CD14-positive monocyte (primary cell): ENCODE data around the gene PSMD1. TPM values are rescaled to one million over a fixed set of nuclear protein-coding genes. Genes with fewer than 3 reads are reported as not detected.
"Not testable (repeated sequence)": the region's sequence is repeated elsewhere in the genome, so short reads cannot be mapped to it uniquely, and the experiment has no call there.

Source experiments
- DNase-seq, 3 donors: peaks; one replicate each; pipeline ENCODE4 v3.0.0-alpha.2; 2011 to 2022
- H2AFZ ChIP-seq: 2 replicates; pipeline ENCODE4 v1.6.0; 2012; ENCODE audit warnings: mild to moderate bottlenecking, low read depth, low read length, inconsistent platforms; ENCODE audit not compliant: insufficient read depth, poor library complexity, severe bottlenecking
- H3K27ac ChIP-seq, 2 donors: 1 replicate in 1 of 2; 2 replicates in 1 of 2; pipeline ENCODE4 v1.5.1; 2012 to 2013; ENCODE audit warnings: low read length in 2 of 2, control low read depth in 1 of 2, inconsistent platforms in 1 of 2, low read depth in 1 of 2, mild to moderate bottlenecking in 1 of 2
- H3K27me3 ChIP-seq, 2 donors: one replicate each; pipeline versions ENCODE4 v1.6.0 to v1.6.1; 2011 to 2013; ENCODE audit warnings: low read length in 2 of 2; ENCODE audit not compliant: control insufficient read depth in 2 of 2, insufficient read depth in 2 of 2
- H3K36me3 ChIP-seq, 2 donors: replicated peaks in 1 of 2; 1 replicate in 1 of 2; 2 replicates in 1 of 2; pipeline versions ENCODE4 v1.5.1 to v1.6.1; 2012 to 2013; ENCODE audit warnings: low read length in 2 of 2, control low read depth in 1 of 2, inconsistent platforms in 1 of 2, mild to moderate bottlenecking in 1 of 2; ENCODE audit not compliant: insufficient read depth in 2 of 2, control insufficient read depth in 1 of 2
- H3K4me1 ChIP-seq, 2 donors: 1 replicate in 1 of 2; 2 replicates in 1 of 2; pipeline versions ENCODE4 v1.5.1 to v1.6.1; 2012 to 2013; ENCODE audit warnings: low read length in 2 of 2, control low read depth in 1 of 2, inconsistent platforms in 1 of 2, mild to moderate bottlenecking in 1 of 2, moderate library complexity in 1 of 2; ENCODE audit not compliant: insufficient read depth in 2 of 2, control insufficient read depth in 1 of 2
- H3K4me2 ChIP-seq: replicated peaks from 2 replicates; pipeline ENCODE3; 2012; ENCODE audit warnings: low read length, moderate library complexity, mild to moderate bottlenecking; ENCODE audit not compliant: poor library complexity, severe bottlenecking; ENCODE audit errors: extremely low read depth
- H3K4me3 ChIP-seq, 3 experiments: fragments of 200-600 bp in 1 of 3; sonication (generic) in 1 of 3; replicated peaks in 1 of 3; 1 replicate in 2 of 3; 2 replicates in 1 of 3; pipeline ENCODE4 v1.5.1; 2011 to 2013; ENCODE audit warnings: low read length in 3 of 3, mild to moderate bottlenecking in 3 of 3, control low read depth in 2 of 3, low read depth in 2 of 3, inconsistent platforms in 1 of 3, moderate library complexity in 1 of 3
- H3K79me2 ChIP-seq: 2 replicates; pipeline ENCODE4 v1.6.0; 2012; ENCODE audit warnings: mild to moderate bottlenecking, control low read depth, inconsistent platforms, low read length, moderate library complexity; ENCODE audit not compliant: insufficient read depth
- H3K9ac ChIP-seq: 2 replicates; pipeline ENCODE4 v1.6.0; 2017; ENCODE audit warnings: low read length, mild to moderate bottlenecking; ENCODE audit not compliant: insufficient read depth, poor library complexity, severe bottlenecking
- H3K9me3 ChIP-seq, 2 donors: replicated peaks in 1 of 2; 1 replicate in 1 of 2; 2 replicates in 1 of 2; pipeline versions ENCODE4 v1.5.1 to v1.6.1; 2012 to 2013; ENCODE audit warnings: low read length in 2 of 2, control low read depth in 1 of 2; ENCODE audit not compliant: control insufficient read depth in 1 of 2, insufficient read depth in 1 of 2
- H4K20me1 ChIP-seq: 2 replicates; pipeline ENCODE4 v1.6.0; 2012; ENCODE audit warnings: mild to moderate bottlenecking, low read length, control low read depth, moderate library complexity; ENCODE audit not compliant: insufficient read depth
- H3K27ac Mint-ChIP-seq, 7 donors: one replicate each; pipeline ENCODE4 v1.8.0; 2020; ENCODE audit warnings: mild to moderate bottlenecking in 7 of 7, mixed read lengths in 7 of 7, moderate library complexity in 6 of 7, inconsistent platforms in 2 of 7
- H3K27me3 Mint-ChIP-seq, 3 donors: one replicate each; pipeline ENCODE4 v1.8.0; 2021 to 2022; ENCODE audit warnings: low read depth in 3 of 3, mild to moderate bottlenecking in 3 of 3, mixed read lengths in 3 of 3, moderate library complexity in 3 of 3, inconsistent platforms in 1 of 3
- H3K36me3 Mint-ChIP-seq, 2 donors: one replicate each; pipeline ENCODE4 v1.8.0; 2020; ENCODE audit warnings: mixed read lengths in 2 of 2, inconsistent platforms in 1 of 2, mild to moderate bottlenecking in 1 of 2
- H3K4me1 Mint-ChIP-seq: one replicate; pipeline ENCODE4 v1.8.0; 2020; ENCODE audit warnings: mild to moderate bottlenecking, mixed read lengths
- H3K4me3 Mint-ChIP-seq, 2 donors: one replicate each; pipeline ENCODE4 v1.8.0; 2020; ENCODE audit warnings: mild to moderate bottlenecking in 2 of 2, mixed read lengths in 2 of 2, moderate library complexity in 1 of 2
- H3K9me3 Mint-ChIP-seq, 7 donors: one replicate each; pipeline ENCODE4 v1.8.0; 2020 to 2022; ENCODE audit warnings: mixed read lengths in 7 of 7, mild to moderate bottlenecking in 6 of 7, moderate library complexity in 6 of 7, inconsistent platforms in 2 of 7
- CTCF ChIP-seq: fragments of 200-600 bp; IDR thresholded peaks from one replicate; pipeline ENCODE4 v1.8.0; 2022; ENCODE audit warnings: antibody characterized with exemption, mild to moderate bottlenecking
- WGBS: methylation state at CpG from one replicate; pipeline ENCODE4 v1.1.5; 2013; ENCODE audit warnings: missing lambda C conversion rate; ENCODE audit not compliant: insufficient coverage; 5-methylcytosine and 5-hydroxymethylcytosine counted together
- intact Hi-C, 2 donors: fragments of 100-400 bp; cut with micrococcal nuclease; formaldehyde crosslinking; loops; one replicate each; pipeline versions ENCODE4 v1.15.0 to v1.15.1; 2023
- polyA plus RNA-seq, 3 donors: library from polyadenylated mRNA; depleted of rRNA in 1 of 3; unstranded in 2 of 3; stranded (reverse) in 1 of 3; fragments of 300-500 nt in 2 of 3; fragments of >200 nt in 1 of 3; fragmentation: Illumina TruSeq in 2 of 3; gene quantifications; 1 replicate in 2 of 3; 2 replicates in 1 of 3; pipeline ENCODE4 v1.2.3, GENCODE V29; 2012 to 2021

Gene PSMD1
- polyA plus RNA-seq, 3 donors, result 23.5 to 53.9 (median 37.7) TPM

- Histone ChIP-seq H3K27ac (no peak overlapping the region), H3K79me2 (no peaks in the 10 kb centered on the region), H3K4me3 (no peak overlapping the region), H4K20me1 (no peaks in the 10 kb centered on the region), H3K4me2 (no peak overlapping the region), H3K9me3 (peaks cover 15% of the 10 kb centered on the region in 2 donors), H3K9ac (no peak overlapping the region), H3K36me3 (peaks cover 49 to 82% of the 10 kb centered on the region in 2 donors), H2AFZ (no peak overlapping the region), H3K27me3 (no peaks in the 10 kb centered on the region), H3K4me1 (no peaks in the 10 kb centered on the region)
- Mint-ChIP-seq H3K27ac (no peak overlapping the region), H3K4me1 (no peaks in the 10 kb centered on the region), H3K9me3 (peaks cover 20 to 29% (median 24%) of the 10 kb centered on the region in 7 donors), H3K27me3 (peaks cover 0 to 2% (median 0%) of the 10 kb centered on the region in 3 donors), H3K4me3 (no peak overlapping the region), H3K36me3 (peaks cover 60 to 73% of the 10 kb centered on the region in 2 donors)
- no peak for DNase-seq
- intact Hi-C loops, result loop anchor here (5.0 to 10.0 kb wide), 2 partner anchors 352 to 355 kb away; no protein-coding TSS in a partner anchor
- WGBS, result 95% methylated on average over 4 of the region's 8 CpGs
- no peak for TF ChIP-seq CTCF
Measured at GRCh38 chr2:231099918-231100317, 43.3 kb downstream of the PSMD1 start.

GRCh38 chr2:231100321-231100720, 43.7 kb downstream of the PSMD1 start:
- H3K9me3 Mint-ChIP-seq, result peaks cover 20 to 29% (median 24%) of the 10 kb centered on the region in 7 donors
- not testable (repeated sequence) for H3K4me3 ChIP-seq, H3K9ac ChIP-seq, H3K4me3 Mint-ChIP-seq, H4K20me1 ChIP-seq, H3K79me2 ChIP-seq, H3K27ac ChIP-seq, H3K27me3 ChIP-seq, DNase-seq, H3K4me1 Mint-ChIP-seq, H3K4me1 ChIP-seq, H3K27me3 Mint-ChIP-seq, H3K4me2 ChIP-seq, H2AFZ ChIP-seq
- peaks cover 56 to 70% of the 10 kb centered on the region in 2 donors for H3K36me3 Mint-ChIP-seq
- intact Hi-C loops, result loop anchor here (5.0 to 10.0 kb wide), 2 partner anchors 352 to 354 kb away; no protein-coding TSS in a partner anchor
- peak overlapping the region in 1 of 7 donors; percentile 50 for H3K27ac Mint-ChIP-seq
- 50% methylated on average over 2 of the region's 2 CpGs for WGBS
- peaks cover 15% of the 10 kb centered on the region in 2 donors for H3K9me3 ChIP-seq
- H3K36me3 ChIP-seq, result peaks cover 48 to 79% of the 10 kb centered on the region in 2 donors
